HepG2 (cell line): ENCODE measurements around the gene FOXE3.
A peak's percentile ranks its signal among the peaks of the same experiment; 100 is the strongest.

Experiments used
- CTCF ChIP-seq: sonication (generic); formaldehyde crosslinking; IDR thresholded peaks from 2 replicates; pipeline ENCODE4 v1.5.0; 2020; ENCODE audit warnings: mild to moderate bottlenecking, missing genetic modification reagents, moderate library complexity
- GTF2F1 ChIP-seq: fragments of 150-350 bp; IDR thresholded peaks from 2 replicates; pipeline ENCODE4 v1.6.1; 2014; ENCODE audit warnings: low read length
- YY1 ChIP-seq: IDR thresholded peaks from 2 replicates; pipeline ENCODE4 v1.6.1; 2011; ENCODE audit warnings: low read length, low read depth, moderate library complexity, mild to moderate bottlenecking; ENCODE audit not compliant: insufficient read depth, insufficient replicate concordance
- ZBTB40 ChIP-seq, 2 experiments: fragments of 450-650 bp in 1 of 2; sonication (generic) in 1 of 2; formaldehyde crosslinking in 1 of 2; IDR thresholded peaks; 2 replicates each; pipeline versions ENCODE4 v1.6.1 to v1.8.0; 2016 to 2022; ENCODE audit warnings: antibody characterized with exemption in 1 of 2, mild to moderate bottlenecking in 1 of 2, missing genetic modification reagents in 1 of 2
- ZBTB7A ChIP-seq: sonication (generic); formaldehyde crosslinking; IDR thresholded peaks from 2 replicates; pipeline ENCODE4 v1.8.0; 2022; ENCODE audit warnings: mild to moderate bottlenecking, missing genetic modification reagents
- ZC3H13 ChIP-seq: sonication (generic); formaldehyde crosslinking; IDR thresholded peaks from 2 replicates; pipeline ENCODE4 v1.8.1; 2023; ENCODE audit warnings: mild to moderate bottlenecking, missing genetic modification reagents, moderate library complexity
- ZNF124 ChIP-seq: sonication (generic); formaldehyde crosslinking; IDR thresholded peaks from 2 replicates; pipeline ENCODE4 v1.4.0; 2020; ENCODE audit warnings: missing genetic modification reagents
- ZNF570 ChIP-seq: sonication (generic); formaldehyde crosslinking; IDR thresholded peaks from 2 replicates; pipeline ENCODE4 v1.4.0; 2020; ENCODE audit warnings: mild to moderate bottlenecking, missing genetic modification reagents, borderline replicate concordance

GRCh38 chr1:47388891-47389238 is 27.2 kb upstream of the FOXE3 start:
- TF ChIP-seq CTCF (CRISPR knock-in tag), result peak; percentile 83
- TF ChIP-seq GTF2F1, result no peak
- no peak for TF ChIP-seq ZNF124
- TF ChIP-seq YY1, result no peak
- TF ChIP-seq ZBTB7A (CRISPR knock-in tag), result no peak
- no peak for TF ChIP-seq ZC3H13
- TF ChIP-seq ZNF570 (CRISPR knock-in tag), result no peak
- no peak for TF ChIP-seq ZBTB40 (IDR thresholded peaks at IDR 0.05)
- no peak for TF ChIP-seq ZBTB40 (CRISPR knock-in tag; IDR thresholded peaks at IDR 0.05)
